MM.1S (cell line): Measurements from ENCODE around the gene CABLES1.

ENCODE experiments used
- CTCF ChIP-seq: fragments of 300-600 bp; sonication (generic); IDR thresholded peaks from 2 replicates; pipeline ENCODE4 v1.5.1; 2016; ENCODE audit warnings: antibody characterized with exemption, low read length, mixed read lengths
- EZH2 ChIP-seq: fragments of 300-600 bp; sonication (generic); optimal IDR thresholded peaks from 2 replicates; pipeline ENCODE3; 2017; ENCODE audit warnings: low read depth, mild to moderate bottlenecking, antibody characterized with exemption, low read length, mixed read lengths
- EZH2phosphoT487 ChIP-seq: fragments of 300-600 bp; sonication (generic); IDR thresholded peaks from 2 replicates; pipeline ENCODE4 v1.6.1; 2018; ENCODE audit warnings: antibody characterized with exemption, low read length

- TF ChIP-seq CTCF (no peak), EZH2 (no peak), EZH2phosphoT487 (no peak)
Observed at GRCh38 chr18:23107718-23108117, 27.6 kb upstream of the CABLES1 start.
